Endodermal cell (in vitro differentiated cells): ENCODE measurements around the gene STK26. TPM values are rescaled to one million over a fixed set of nuclear protein-coding genes. Genes with fewer than 3 reads are reported as not detected.

Experiments used
- DNase-seq: peaks from one replicate; pipeline ENCODE4 v3.0.0-alpha.2; 2017
- H3K27ac ChIP-seq: 2 replicates; pipeline ENCODE4 v1.5.1; 2013; ENCODE audit warnings: mild to moderate bottlenecking, low read depth, low read length, moderate library complexity
- H3K27me3 ChIP-seq: 2 replicates; pipeline ENCODE4 v1.6.1; 2013; ENCODE audit warnings: mild to moderate bottlenecking, low read length, moderate library complexity; ENCODE audit not compliant: insufficient read depth, control insufficient read depth, poor library complexity, severe bottlenecking
- H3K36me3 ChIP-seq: 2 replicates; pipeline ENCODE4 v1.7.0; 2013; ENCODE audit warnings: mild to moderate bottlenecking, low read length, moderate library complexity; ENCODE audit not compliant: control insufficient read depth, insufficient read depth
- H3K4me1 ChIP-seq: one replicate; pipeline ENCODE4 v1.7.0; 2013; ENCODE audit warnings: low read length; ENCODE audit not compliant: control insufficient read depth, insufficient read depth
- H3K4me3 ChIP-seq: 2 replicates; pipeline ENCODE4 v1.5.1; 2013; ENCODE audit warnings: mild to moderate bottlenecking, low read length, moderate library complexity
- H3K9ac ChIP-seq: 2 replicates; pipeline ENCODE4 v1.6.1; 2013; ENCODE audit warnings: mild to moderate bottlenecking, low read length, moderate library complexity; ENCODE audit not compliant: poor library complexity, severe bottlenecking; ENCODE audit errors: extremely low read depth
- H3K9me3 ChIP-seq: 2 replicates; pipeline ENCODE4 v1.6.1; 2013; ENCODE audit warnings: mild to moderate bottlenecking, low read length, moderate library complexity; ENCODE audit not compliant: control insufficient read depth
- H3K27ac Mint-ChIP-seq: 2 replicates; pipeline ENCODE4 v1.8.0; 2020; ENCODE audit warnings: mixed read lengths
- H3K27me3 Mint-ChIP-seq: 2 replicates; pipeline ENCODE4 v1.8.0; 2021; ENCODE audit warnings: mild to moderate bottlenecking, mixed read lengths; ENCODE audit not compliant: insufficient read depth
- H3K36me3 Mint-ChIP-seq: 2 replicates; pipeline ENCODE4 v1.8.0; 2020; ENCODE audit warnings: low read depth, mixed read lengths
- H3K4me1 Mint-ChIP-seq: 2 replicates; pipeline ENCODE4 v1.8.0; 2020; ENCODE audit warnings: mixed read lengths
- H3K4me3 Mint-ChIP-seq: 2 replicates; pipeline ENCODE4 v1.8.0; 2020; ENCODE audit warnings: mild to moderate bottlenecking, moderate library complexity, mixed read lengths
- H3K9me3 Mint-ChIP-seq: 2 replicates; pipeline ENCODE4 v1.8.0; 2020; ENCODE audit warnings: mild to moderate bottlenecking, mixed read lengths
- CTCF ChIP-seq: fragments of 200-600 bp; sonication (generic); conservative IDR thresholded peaks from 2 replicates; pipeline ENCODE4 v1.5.0; 2021; ENCODE audit warnings: antibody characterized with exemption, mild to moderate bottlenecking
- WGBS, 2 experiments: methylation state at CpG; one replicate each; pipeline versions ENCODE4 v1.1.5 to v1.1.7; 2013; ENCODE audit warnings: missing lambda C conversion rate in 2 of 2, mixed read lengths in 1 of 2; ENCODE audit not compliant: insufficient coverage in 1 of 2, insufficient read length in 1 of 2; 5-methylcytosine and 5-hydroxymethylcytosine counted together
- total RNA-seq, 2 donors: library from RNA; stranded (reverse); fragmentation: NEBNext Ultra II Directional in 1 of 2; extraction: Animal tissue kit (Norgen Biotek cat#: 25700) in 1 of 2; gene quantifications; 2 replicates in 1 of 2; 3 replicates in 1 of 2; pipeline ENCODE4 v1.2.1, GENCODE V29; 2021

The STK26 gene
- total RNA-seq, 2 donors from 2014 or later = 105 to 140 TPM

GRCh38 chrX:132037479-132037993, 14.4 kb downstream of the STK26 start:
- Mint-ChIP-seq H3K36me3 (no peaks in the 10 kb centered on the region), H3K4me3 (peak overlapping the region; percentile 4), H3K9me3 (no peaks in the 10 kb centered on the region), H3K4me1 (peaks cover 74% of the 10 kb centered on the region), H3K27ac (peak overlapping the region; percentile 48), H3K27me3 (no peaks in the 10 kb centered on the region)
- no peak overlapping the region for H3K4me3 ChIP-seq
- 60 to 71% methylated on average over 1 to 4 of the region's 5 CpGs for WGBS, 2 experiments
- no peaks in the 10 kb centered on the region for H3K9me3 ChIP-seq
- H3K4me1 ChIP-seq = peaks cover 10% of the 10 kb centered on the region
- no peak overlapping the region for H3K27ac ChIP-seq
- no peak overlapping the region for H3K9ac ChIP-seq
- no peaks in the 10 kb centered on the region for H3K27me3 ChIP-seq
- DNase-seq = no peak
- no peaks in the 10 kb centered on the region for H3K36me3 ChIP-seq
- no peak for TF ChIP-seq CTCF

GRCh38 chrX:132040066-132040465, 17.0 kb downstream of the STK26 start:
- H3K9ac ChIP-seq = no peak overlapping the region
- Mint-ChIP-seq H3K27me3 (no peaks in the 10 kb centered on the region), H3K27ac (no peak overlapping the region), H3K9me3 (no peaks in the 10 kb centered on the region), H3K4me3 (no peak overlapping the region), H3K4me1 (peaks cover 75% of the 10 kb centered on the region), H3K36me3 (no peaks in the 10 kb centered on the region)
- no peaks in the 10 kb centered on the region for H3K27me3 ChIP-seq
- no peak for DNase-seq
- no peak overlapping the region for H3K27ac ChIP-seq
- H3K36me3 ChIP-seq = no peaks in the 10 kb centered on the region
- peaks cover 17% of the 10 kb centered on the region for H3K4me1 ChIP-seq
- WGBS, 2 experiments = 75% methylated on average over 2 of the region's 2 CpGs; no CpG with 5 or more reads in 1 of the 2 experiments
- H3K4me3 ChIP-seq = no peak overlapping the region
- no peaks in the 10 kb centered on the region for H3K9me3 ChIP-seq
- TF ChIP-seq CTCF = no peak

- no peak overlapping the region for H3K27ac ChIP-seq
- H3K27me3 ChIP-seq = no peaks in the 10 kb centered on the region
- 61 to 75% methylated on average over 2 to 4 of the region's 4 CpGs for WGBS, 2 experiments
- H3K27ac Mint-ChIP-seq = peak overlapping the region; percentile 57
- H3K4me1 ChIP-seq = peaks cover 16% of the 10 kb centered on the region
- no peak overlapping the region for H3K9ac ChIP-seq
- H3K4me1 Mint-ChIP-seq = peaks cover 77% of the 10 kb centered on the region
- no peaks in the 10 kb centered on the region for H3K9me3 Mint-ChIP-seq
- TF ChIP-seq CTCF = no peak
- no peaks in the 10 kb centered on the region for H3K36me3 ChIP-seq
- no peaks in the 10 kb centered on the region for H3K36me3 Mint-ChIP-seq
- H3K4me3 ChIP-seq = peak overlapping the region; percentile 29
- H3K27me3 Mint-ChIP-seq = no peaks in the 10 kb centered on the region
- no peak overlapping the region for H3K4me3 Mint-ChIP-seq
- no peaks in the 10 kb centered on the region for H3K9me3 ChIP-seq
- no peak for DNase-seq
These were observed 17.9 kb downstream of the STK26 start for GRCh38 chrX:132041015-132041414.
